ENCODE results near the gene HDAC7.
A peak's percentile ranks its signal among the peaks of the same experiment; 100 is the strongest.

Gene HDAC7

DNA sequence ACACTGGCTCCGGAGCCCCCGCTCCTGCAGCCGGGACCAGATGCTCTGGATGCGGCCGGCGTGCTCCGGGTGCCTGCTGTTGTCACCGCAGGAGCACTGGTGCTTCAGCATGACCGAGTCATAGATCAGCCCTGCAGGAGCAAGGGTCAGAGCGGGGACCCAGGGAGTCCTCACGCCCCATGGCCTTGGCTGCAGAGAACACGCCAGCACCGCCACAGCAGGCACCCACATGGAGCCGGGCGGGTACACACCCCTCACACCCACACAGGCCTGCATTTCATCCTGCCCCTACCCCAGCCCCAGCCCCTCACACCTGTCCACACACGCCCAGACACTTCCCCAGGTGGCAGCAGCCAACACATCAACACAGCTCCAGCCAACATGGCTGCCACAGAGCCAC, 27.8 kb downstream of the HDAC7 start:
- no peak for DNase-seq

- no peak for DNase-seq
Observed at GRCh38 chr12:47791351-47791746, 28.4 kb downstream of the HDAC7 start.

DNA sequence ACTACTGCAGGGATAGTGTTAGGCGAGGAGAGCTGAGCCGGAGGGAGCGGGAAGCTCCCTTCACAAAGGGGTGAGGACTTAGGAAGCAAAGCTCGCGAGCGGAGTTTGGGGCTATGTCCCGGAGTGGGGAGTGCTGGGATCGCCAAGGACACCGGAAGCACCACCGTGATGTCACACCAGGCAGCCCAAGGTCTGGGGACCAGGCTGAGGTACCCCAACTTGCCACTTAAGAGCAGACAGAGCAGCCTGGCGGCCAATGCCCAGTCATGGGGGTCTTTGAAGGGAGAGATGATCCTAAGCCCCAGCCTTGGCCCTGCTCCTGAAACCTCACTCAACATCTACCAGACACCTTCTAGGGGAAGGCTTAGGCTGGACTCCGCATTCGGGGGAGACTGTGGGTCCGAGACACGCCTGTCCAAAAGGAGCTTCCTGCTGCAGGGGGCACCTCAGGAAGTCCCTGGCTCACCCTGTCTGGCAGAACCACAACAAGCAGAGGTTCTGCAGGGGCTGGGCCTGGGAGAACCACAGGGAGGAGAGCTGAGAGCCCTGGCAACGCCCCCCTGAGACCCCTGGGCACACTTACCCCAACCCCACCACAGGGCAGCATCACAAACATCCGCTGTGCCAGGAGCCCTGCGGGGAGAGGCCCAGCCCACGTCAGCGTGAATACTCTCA, 28.9 kb downstream of the HDAC7 start:
- DNase-seq = no peak

DNA sequence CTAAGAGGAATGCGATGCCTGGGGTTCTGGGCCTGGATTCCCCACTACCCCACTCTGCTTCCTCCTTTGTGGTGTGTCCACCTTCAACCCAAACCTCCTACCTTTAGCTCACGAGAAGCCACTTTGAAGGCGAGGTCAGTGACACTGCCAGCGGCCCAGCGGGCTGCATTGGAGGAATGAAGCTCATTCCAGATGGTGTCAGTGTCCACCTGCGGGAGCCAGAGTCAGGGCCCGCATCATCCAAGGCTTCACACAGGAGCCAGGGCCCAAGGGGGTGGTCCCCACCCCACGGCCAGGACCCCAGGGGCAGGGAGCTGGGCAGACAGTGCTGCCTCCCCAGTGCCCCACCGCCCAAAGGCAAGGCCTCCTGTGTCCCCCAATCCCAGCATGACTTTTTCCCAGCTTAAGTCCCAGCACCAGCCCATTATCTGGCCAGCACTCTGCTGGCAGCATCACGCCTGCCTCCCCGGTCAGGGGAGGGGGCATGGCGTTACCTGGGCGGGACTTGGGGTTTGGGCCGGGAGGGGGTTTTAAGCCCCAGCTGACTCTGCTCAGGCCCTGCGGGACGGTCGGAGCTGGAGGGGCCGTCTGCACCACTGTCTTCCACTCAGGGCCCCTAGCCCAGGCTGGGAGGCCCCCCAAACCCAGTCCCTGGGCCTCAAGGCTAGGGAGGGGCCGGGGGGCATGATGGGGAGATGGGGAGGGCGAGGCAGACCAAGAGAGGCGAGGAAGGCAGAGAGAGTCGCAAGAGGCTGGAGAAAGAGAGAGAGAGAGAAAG, 29.8 kb downstream of the HDAC7 start:
- no peak for DNase-seq

DNA sequence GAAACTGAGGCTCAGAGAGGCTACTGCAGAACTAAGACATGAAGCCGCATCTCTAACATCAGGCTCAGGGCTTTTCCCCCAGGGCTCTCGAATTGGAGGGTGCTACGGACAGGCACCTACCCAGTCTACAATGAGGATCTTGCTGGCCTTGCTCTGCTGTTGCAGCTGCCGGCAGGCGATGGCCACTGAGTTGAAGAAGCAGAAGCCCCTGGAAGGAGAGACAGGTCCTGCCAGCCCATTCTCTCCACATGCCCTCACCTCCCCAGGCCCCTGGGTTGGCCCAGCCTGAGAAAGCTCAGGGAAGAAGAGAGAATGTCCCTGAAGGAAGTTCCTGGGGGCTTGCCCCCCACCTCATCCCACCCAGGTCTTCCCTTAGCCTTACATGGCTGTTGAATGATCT, 30.6 kb downstream of the HDAC7 start:
- no peak for DNase-seq

- DNase-seq = no peak
Observed at GRCh38 chr12:47787596-47788319, 31.9 kb downstream of the HDAC7 start.

- no peak for DNase-seq
Observed at GRCh38 chr12:47786662-47787280, 32.9 kb downstream of the HDAC7 start.

DNA sequence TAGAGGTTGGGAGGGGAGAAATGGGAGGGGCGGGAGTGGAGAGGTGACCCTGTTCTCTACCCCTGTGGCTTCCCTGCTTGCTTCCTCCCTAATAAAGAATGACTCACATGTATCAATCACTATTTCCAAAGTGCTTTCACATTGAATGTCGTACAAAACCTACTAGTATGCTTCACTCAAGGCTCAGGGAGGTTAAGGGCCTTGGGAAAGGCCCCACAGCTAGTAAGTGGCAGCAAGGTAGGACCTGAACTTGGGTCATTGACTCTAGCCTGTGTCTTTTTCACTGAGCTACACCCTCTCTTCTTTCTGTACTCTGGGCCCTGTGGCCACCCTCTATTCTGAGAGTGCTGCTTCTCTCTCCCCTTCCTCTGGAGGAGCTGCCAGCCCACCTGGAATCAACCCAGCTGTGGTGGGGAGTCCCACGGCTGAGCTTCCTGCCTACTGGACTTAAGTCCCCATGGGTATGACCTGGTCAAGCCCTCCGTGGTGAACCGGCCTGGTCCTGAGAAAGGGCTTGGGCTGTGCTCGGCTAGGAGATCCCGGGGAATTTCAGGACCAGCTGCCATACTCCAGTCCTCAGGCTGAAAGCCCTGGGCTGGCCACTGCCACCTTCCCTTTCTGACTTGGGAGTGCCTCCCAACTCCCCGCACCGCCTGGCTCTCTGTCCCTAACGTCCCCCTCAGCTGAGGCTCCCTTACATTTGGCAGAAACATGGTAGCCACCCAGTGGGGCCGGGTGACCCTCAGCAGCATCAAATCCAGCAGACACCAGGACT, 33.6 kb downstream of the HDAC7 start:
- DNase-seq = no peak

DNA sequence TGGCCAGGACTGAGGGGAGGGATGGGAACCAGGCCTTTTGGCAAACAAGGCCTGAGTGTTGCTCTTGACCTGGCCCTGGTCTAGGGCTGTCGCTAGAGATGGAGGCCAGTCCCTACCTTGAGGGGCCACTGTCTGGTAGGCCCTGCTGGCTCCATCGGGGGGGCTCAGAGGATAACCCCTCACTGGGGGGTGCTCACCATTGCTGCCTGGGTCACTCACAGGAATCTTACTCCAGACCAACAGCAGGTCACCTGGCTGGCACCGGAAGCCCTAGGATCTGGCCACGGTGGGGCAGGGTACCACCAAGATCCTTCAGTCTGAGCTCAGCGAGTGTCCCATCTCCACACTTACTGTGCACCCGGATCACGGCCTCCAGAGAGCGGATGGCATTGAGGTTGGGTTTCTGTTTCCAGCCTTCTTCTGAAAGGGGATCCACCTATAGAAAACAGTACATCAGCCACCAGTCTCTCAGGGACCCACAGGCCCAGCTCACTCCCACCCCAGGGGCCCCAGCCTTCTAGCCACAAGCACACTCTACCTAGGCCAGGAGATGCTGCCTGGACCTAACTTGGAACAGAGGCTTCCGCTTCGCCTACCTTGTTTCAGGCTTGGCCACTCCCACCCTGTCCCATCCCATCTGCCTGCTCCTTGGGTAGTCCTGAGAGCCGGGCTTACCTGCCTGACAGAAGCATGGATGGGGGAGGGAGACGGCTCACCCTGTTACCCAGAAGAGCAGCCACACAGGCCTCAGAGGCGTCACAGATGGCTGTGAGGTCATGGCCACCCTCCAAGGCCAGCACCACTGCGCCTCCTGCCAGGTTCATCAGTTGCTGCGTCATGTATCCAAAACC, 34.4 kb downstream of the HDAC7 start:
- no peak for DNase-seq

DNA sequence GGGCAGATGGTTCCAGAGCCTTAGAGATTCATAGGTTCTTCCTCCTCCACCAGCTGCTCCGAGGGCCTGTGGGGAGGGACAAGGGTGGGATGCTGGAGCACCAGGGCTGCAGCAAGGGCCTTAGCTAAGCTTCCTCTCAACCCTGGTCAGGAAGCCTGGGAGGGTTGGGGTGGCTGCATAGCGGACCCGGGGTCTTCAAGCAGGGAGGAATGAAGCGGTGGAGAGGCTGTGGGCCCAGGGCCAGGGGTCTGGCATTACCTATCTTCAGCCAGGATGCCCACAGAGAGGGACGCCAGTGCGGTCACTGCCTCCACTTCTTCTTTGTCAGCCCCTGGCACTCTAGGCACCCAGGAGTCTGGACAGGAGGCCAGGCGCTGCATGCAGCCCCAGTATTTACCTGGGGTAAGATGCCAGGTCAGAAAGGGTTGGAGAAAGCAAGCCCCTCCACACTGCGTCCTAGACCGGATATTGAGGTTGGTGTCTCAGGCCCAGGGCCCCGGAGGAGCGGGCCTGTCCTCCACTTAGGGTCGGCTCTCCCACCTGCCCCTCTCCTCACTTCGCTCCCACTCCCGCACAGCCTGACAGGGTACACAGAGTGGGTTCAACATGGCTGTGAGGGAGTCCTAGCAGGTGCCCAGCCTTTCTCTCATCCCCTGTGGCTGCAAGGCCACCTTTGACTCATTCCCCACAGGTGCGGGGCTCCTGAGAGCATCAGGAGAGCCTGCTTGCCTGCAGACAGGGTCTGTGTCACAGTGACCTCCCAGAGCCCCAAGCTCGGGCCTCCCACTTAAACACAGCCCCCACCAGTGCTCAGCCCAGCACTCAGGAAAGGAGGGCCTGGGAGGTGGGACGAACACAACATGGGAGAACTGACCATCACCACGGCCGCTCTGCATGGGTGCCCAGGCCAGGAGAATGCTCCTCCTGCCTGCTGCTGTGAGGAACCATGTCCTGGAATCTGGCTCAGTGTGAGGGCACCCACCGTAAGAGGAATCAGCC, 35.6 kb downstream of the HDAC7 start:
- no peak for DNase-seq

DNA sequence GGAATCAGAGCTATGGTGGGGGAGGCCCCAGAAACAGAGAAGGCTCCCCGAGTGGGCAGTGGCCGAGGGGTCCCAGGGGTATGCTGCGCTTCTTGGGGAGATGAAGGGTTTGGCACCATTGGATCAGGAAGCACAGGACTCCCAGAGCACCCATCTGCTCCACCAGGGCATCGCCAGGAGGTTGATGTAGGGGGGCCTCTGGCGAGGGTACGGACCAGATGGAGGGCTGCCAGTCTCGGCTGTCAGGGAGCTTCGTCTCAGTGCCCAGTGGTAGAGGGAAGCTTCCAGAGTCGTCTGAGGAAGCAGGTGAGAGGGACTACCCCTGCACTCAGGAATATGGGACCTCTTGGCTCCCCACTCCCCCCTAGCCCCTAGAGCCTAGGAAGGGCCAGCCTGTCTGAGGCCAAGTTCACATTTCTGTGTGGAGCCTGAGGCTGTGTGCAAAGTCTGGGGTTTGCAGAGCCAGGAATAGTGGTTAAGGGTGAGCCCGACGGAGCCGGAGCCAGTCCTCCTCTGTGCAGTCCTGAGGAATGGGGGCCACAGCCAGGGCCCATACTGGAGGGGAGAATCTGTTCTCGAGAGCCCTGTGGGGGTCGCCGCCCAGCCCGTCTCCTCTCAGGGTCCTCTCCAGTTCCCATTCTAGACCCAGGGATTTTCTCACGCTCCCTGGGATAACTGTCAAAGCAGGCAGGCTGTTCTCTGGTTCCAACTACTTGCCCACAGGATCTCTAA, 36.5 kb downstream of the HDAC7 start:
- DNase-seq = no peak

GRCh38 chr12:47782372-47782770, 37.3 kb downstream of the HDAC7 start:
- DNase-seq = peak; percentile 38

DNA sequence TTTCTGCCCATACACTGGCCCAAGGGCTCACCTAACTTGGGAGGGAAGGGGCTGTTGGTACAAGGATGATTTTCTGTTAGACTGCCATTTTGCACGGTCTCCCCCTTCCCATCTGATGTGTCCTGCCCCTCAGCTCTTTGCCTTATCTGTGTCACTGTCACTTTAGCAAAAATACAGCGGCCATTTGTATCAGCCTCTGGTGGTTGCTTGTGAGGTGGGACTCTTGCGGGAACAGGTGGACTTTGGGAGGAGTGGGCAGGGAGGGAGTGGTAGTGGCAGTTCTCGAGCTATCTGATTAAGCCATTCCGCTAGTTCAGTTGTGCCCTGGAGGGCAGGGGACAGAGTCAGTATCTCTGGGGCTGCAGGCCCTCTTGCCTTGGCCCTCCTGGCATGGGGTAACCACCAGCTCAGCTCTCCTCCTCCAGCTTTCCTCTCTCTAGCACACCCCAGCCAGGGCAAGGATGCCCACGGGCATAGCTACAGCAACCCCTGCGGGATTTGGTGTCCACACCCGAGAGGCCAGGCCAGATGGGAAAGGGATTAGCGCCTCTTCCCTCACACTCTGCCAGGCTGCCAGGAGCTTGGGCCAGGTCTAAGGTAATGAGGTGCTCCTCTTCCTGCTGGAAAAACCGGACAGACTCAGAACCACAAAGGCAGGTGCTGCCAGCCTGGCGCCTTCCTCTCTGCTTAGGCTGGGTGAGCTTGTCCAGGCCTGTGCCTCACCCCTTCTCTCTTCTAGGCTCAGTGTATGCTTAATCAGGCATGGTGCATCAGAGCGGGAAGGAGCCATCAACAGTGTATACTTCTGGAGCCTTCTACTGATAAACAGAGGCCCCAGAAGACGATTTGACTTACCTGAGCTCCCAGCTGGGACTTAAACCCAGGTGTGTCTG, 38.0 kb downstream of the HDAC7 start:
- peak; percentile 55 for DNase-seq

DNA sequence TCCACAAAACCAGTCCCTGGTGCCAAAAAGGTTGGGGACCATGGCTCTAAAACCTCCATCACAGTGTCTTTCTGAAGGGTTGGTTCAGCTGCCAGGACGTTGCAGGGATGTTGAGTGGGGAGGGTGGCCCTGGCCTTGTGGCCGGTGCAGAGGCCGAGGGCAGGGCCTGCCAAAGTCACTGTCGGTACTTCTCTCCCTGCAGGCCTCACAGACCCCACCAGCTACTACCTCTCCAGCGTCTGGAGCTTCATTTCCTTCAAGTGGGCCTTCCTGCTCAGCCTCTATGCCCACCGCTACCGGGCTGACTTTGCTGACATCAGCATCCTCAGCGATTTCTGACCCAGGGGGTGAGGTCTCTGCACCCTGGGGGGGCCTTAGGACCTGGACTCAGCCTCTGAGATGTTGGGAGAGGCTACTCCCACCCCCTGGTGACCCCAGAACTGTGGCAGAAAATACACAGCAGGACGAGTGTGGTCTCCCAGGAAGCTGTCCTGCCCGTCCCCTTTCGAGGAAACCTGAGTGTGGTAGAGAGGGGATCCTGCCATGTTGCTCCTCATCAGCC, 39.7 kb downstream of the HDAC7 start:
- no peak for DNase-seq

DNA sequence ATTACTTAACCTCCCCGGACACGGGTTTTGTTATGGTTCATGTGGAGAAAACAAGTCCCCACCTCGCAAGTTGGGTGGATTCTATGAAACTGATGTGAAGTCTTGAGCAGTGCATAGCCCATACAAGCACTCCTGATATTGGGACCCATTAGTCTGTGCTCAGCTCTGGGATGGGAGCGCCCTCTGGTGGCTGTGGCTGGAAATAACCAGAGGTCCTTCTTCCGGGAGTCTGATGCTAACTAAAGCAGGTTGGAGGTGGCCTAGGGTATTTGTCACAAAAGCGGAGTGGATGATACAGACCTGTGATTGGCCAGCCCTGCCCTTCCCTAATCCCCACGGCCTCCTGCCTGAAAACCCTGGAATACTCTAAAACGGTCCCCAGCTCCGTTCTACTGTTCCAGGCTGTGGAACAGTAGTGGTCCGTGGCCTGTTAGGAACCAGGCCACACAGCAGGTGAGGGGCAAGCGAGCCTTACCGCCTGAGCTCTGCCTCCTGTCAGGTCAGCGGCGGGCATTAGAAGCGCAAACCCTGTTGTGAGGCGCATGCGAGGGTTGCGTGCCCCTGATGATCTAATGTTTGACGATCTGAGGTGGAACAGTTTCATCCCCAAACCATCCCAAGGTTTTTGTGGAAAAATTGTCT, 40.3 kb downstream of the HDAC7 start:
- DNase-seq = peak; percentile 94

- DNase-seq = no peak
Observed at GRCh38 chr12:47778881-47779280, 40.8 kb downstream of the HDAC7 start.

DNA sequence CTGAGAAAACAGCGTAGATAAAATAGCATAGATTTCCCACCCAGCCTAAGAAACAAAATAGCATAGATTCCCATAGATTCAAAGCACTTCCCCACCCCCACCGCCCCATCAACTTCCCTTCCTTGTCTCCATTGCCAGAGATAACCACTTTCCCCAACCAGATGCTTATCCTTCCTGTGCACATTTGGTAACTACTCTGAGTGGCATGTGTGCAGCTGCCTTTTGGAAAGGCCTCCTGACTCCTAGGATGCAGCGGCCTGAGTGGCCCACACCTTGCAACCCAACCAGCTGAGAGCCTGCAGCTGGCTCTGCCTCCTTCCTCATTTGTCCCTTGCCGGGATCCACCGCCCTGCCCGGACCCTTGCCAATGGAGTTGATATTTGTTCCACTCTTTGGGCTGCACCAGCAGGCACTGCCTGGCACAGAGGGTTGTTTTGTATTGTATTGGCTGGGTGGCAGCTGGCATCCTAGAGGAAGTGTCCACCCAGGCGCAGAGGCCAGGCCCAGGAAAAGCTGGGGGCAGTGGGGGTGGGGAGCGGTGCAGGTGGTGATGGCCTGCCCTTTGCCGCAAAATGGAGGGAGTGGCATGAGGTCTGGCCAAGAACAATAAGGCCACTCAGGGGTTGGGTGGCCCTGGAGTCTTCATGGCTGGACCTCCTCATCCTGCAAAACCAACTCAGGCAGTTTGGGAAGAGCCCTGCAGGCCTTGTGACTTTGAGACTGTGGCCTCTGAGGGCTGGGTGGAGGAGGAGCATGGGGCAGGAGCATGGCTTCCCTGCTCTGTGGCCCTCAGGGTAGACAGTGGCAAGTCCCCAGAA, 41.8 kb downstream of the HDAC7 start:
- DNase-seq = peak; percentile 96

All from hematopoietic multipotent progenitor cell treated with erythropoietin and hydrocortisone succinate and interleukin-3 and kit ligand, for 8 days (in vitro differentiated cells).